Astrocyte (in vitro differentiated cells and primary cell): ENCODE data around the gene RAB40C.

ENCODE experiments used
- CTCF ChIP-seq: IDR thresholded peaks from 2 replicates; pipeline ENCODE4 v1.5.1; 2011; ENCODE audit warnings: low read depth, mild to moderate bottlenecking, inconsistent platforms, low read length, moderate library complexity; ENCODE audit not compliant: insufficient read depth
- EZH2 ChIP-seq: IDR thresholded peaks from 2 replicates; pipeline ENCODE4 v1.6.1; 2012; ENCODE audit warnings: mild to moderate bottlenecking, low read length, inconsistent platforms; ENCODE audit not compliant: insufficient read depth

- TF ChIP-seq CTCF (no peak), EZH2 (no peak)
These were observed 37.7 kb upstream of the RAB40C start for GRCh38 chr16:552171-552570.
